H9 (cell line): ENCODE data around the gene G3BP2. TPM values are rescaled to one million over a fixed set of nuclear protein-coding genes. Genes with fewer than 3 reads are reported as not detected.
A peak's percentile ranks its signal among the peaks of the same experiment; 100 is the strongest.

Source experiments
- DNase-seq: peaks from one replicate; pipeline ENCODE4 v3.0.0-alpha.2; 2017
- H2AFZ ChIP-seq: one replicate; pipeline ENCODE4 v1.6.1; 2013; ENCODE audit warnings: mild to moderate bottlenecking, low read length, control low read depth, moderate library complexity
- H2AK5ac ChIP-seq: 2 replicates; pipeline ENCODE4 v1.6.1; 2013; ENCODE audit warnings: low read length, control low read depth, mixed read lengths; ENCODE audit not compliant: insufficient read length
- H2BK120ac ChIP-seq: one replicate; pipeline ENCODE4 v1.6.1; 2013; ENCODE audit warnings: low read depth, mild to moderate bottlenecking, low read length, control low read depth, inconsistent platforms; ENCODE audit not compliant: poor library complexity, severe bottlenecking
- H2BK12ac ChIP-seq: 2 replicates; pipeline ENCODE4 v1.6.1; 2013; ENCODE audit warnings: low read length, control low read depth, mixed read lengths, low read depth; ENCODE audit not compliant: insufficient read length
- H2BK15ac ChIP-seq: 2 replicates; pipeline ENCODE4 v1.6.1; 2013; ENCODE audit warnings: low read depth, low read length, control low read depth
- H2BK20ac ChIP-seq: one replicate; pipeline ENCODE4 v1.6.1; 2013; ENCODE audit warnings: low read depth, mild to moderate bottlenecking, low read length, control low read depth, inconsistent platforms; ENCODE audit not compliant: poor library complexity, severe bottlenecking
- H2BK5ac ChIP-seq: 2 replicates; pipeline ENCODE4 v1.6.1; 2013; ENCODE audit warnings: low read length, control low read depth, mixed read lengths; ENCODE audit not compliant: insufficient read length
- H3K14ac ChIP-seq: 2 replicates; pipeline ENCODE4 v1.6.1; 2013; ENCODE audit warnings: low read length, control low read depth; ENCODE audit not compliant: insufficient read depth
- H3K18ac ChIP-seq: 2 replicates; pipeline ENCODE4 v1.6.1; 2013; ENCODE audit warnings: low read depth, mild to moderate bottlenecking, mixed read lengths, low read length, control low read depth; ENCODE audit not compliant: insufficient read length
- H3K23ac ChIP-seq: 2 replicates; pipeline ENCODE4 v1.6.1; 2013; ENCODE audit warnings: low read length, control low read depth, mixed read lengths, low read depth; ENCODE audit not compliant: insufficient read length
- H3K23me2 ChIP-seq: 2 replicates; pipeline ENCODE4 v1.6.1; 2013; ENCODE audit warnings: low read depth, mild to moderate bottlenecking, mixed read lengths, low read length, control low read depth; ENCODE audit not compliant: insufficient read length, poor library complexity, severe bottlenecking
- H3K27ac ChIP-seq: 2 replicates; pipeline ENCODE4 v1.5.1; 2013; ENCODE audit warnings: low read length, control low read depth, mixed read lengths, low read depth; ENCODE audit not compliant: insufficient read length
- H3K27me3 ChIP-seq: 2 replicates; pipeline ENCODE4 v1.6.1; 2013; ENCODE audit warnings: low read length, control low read depth, inconsistent platforms; ENCODE audit not compliant: insufficient read depth
- H3K4ac ChIP-seq: 2 replicates; pipeline ENCODE4 v1.6.1; 2013; ENCODE audit warnings: low read depth, mild to moderate bottlenecking, control low read depth, inconsistent platforms, low read length, moderate library complexity
- H3K4me1 ChIP-seq: 2 replicates; pipeline ENCODE4 v1.6.1; 2013; ENCODE audit warnings: low read length, control low read depth, inconsistent platforms; ENCODE audit not compliant: insufficient read depth
- H3K4me2 ChIP-seq: 2 replicates; pipeline ENCODE4 v1.6.1; 2013; ENCODE audit warnings: low read length, control low read depth, mixed read lengths; ENCODE audit not compliant: insufficient read length, insufficient read depth
- H3K56ac ChIP-seq: 2 replicates; pipeline ENCODE4 v1.6.1; 2013; ENCODE audit warnings: low read depth, mild to moderate bottlenecking, mixed read lengths, low read length, control low read depth; ENCODE audit not compliant: insufficient read length
- H3K79me1 ChIP-seq: 2 replicates; pipeline ENCODE4 v1.6.1; 2013; ENCODE audit warnings: low read depth, mild to moderate bottlenecking, moderate library complexity, low read length, control low read depth, inconsistent platforms; ENCODE audit not compliant: insufficient read depth, poor library complexity, severe bottlenecking
- H3K79me2 ChIP-seq: 2 replicates; pipeline ENCODE4 v1.6.1; 2013; ENCODE audit warnings: low read length, control low read depth, inconsistent platforms; ENCODE audit not compliant: insufficient read depth
- H3K9ac ChIP-seq: 2 replicates; pipeline ENCODE4 v1.6.1; 2013; ENCODE audit warnings: low read length, control low read depth, mixed read lengths; ENCODE audit not compliant: insufficient read length; ENCODE audit errors: extremely low read depth
- H3K9me3 ChIP-seq: one replicate; pipeline ENCODE4 v1.6.1; 2013; ENCODE audit warnings: low read depth, low read length, inconsistent platforms; ENCODE audit not compliant: control insufficient read depth
- H3T11ph ChIP-seq: one replicate; pipeline ENCODE4 v1.6.1; 2013; ENCODE audit warnings: mild to moderate bottlenecking, low read length, control low read depth, inconsistent platforms
- H4K20me1 ChIP-seq: one replicate; pipeline ENCODE4 v1.6.1; 2013; ENCODE audit not compliant: control insufficient read depth, insufficient read length, insufficient read depth
- H4K5ac ChIP-seq: 2 replicates; pipeline ENCODE4 v1.6.1; 2013; ENCODE audit warnings: low read depth, mild to moderate bottlenecking, mixed read lengths, low read length, control low read depth; ENCODE audit not compliant: insufficient read length
- H4K8ac ChIP-seq: replicated peaks from 2 replicates; pipeline ENCODE4 v1.6.1; 2013; ENCODE audit warnings: low read length, control low read depth, mixed read lengths, low read depth; ENCODE audit not compliant: insufficient read length
- H4K91ac ChIP-seq: 2 replicates; pipeline ENCODE4 v1.6.1; 2013; ENCODE audit warnings: low read depth, mild to moderate bottlenecking, moderate library complexity, mixed read lengths, low read length, control low read depth; ENCODE audit not compliant: insufficient read length
- H3K27ac Mint-ChIP-seq, 3 experiments: 2 replicates in 2 of 3; 3 replicates in 1 of 3; pipeline ENCODE4 v1.8.0; 2020 to 2021; ENCODE audit warnings: mixed read lengths in 3 of 3, mild to moderate bottlenecking in 1 of 3, moderate library complexity in 1 of 3
- H3K27me3 Mint-ChIP-seq: 2 replicates; pipeline ENCODE4 v1.8.0; 2021; ENCODE audit warnings: low read depth, mild to moderate bottlenecking, moderate library complexity, mixed read lengths
- H3K36me3 Mint-ChIP-seq, 3 experiments: 2 replicates in 2 of 3; 3 replicates in 1 of 3; pipeline ENCODE4 v1.8.0; 2020 to 2021; ENCODE audit warnings: low read depth in 3 of 3, mixed read lengths in 3 of 3; ENCODE audit not compliant: insufficient read depth in 1 of 3
- H3K4me1 Mint-ChIP-seq, 2 experiments: 2 replicates each; pipeline ENCODE4 v1.8.0; 2020; ENCODE audit warnings: mixed read lengths in 2 of 2
- H3K4me3 Mint-ChIP-seq, 2 experiments: 2 replicates in 1 of 2; 3 replicates in 1 of 2; pipeline ENCODE4 v1.8.0; 2020 to 2021; ENCODE audit warnings: mild to moderate bottlenecking in 2 of 2, mixed read lengths in 2 of 2, moderate library complexity in 1 of 2
- H3K9me3 Mint-ChIP-seq, 2 experiments: 2 replicates in 1 of 2; 3 replicates in 1 of 2; pipeline ENCODE4 v1.8.0; 2020; ENCODE audit warnings: mild to moderate bottlenecking in 2 of 2, mixed read lengths in 2 of 2, moderate library complexity in 1 of 2
- WGBS: extraction: QIAGEN DNeasy Blood & Tissue Kit; methylation state at CpG from one replicate; pipeline ENCODE4 v1.1.7; 2013; ENCODE audit warnings: missing lambda C conversion rate, low lambda C conversion rate, mixed read lengths; ENCODE audit not compliant: insufficient read length; ENCODE audit errors: extremely low coverage; 5-methylcytosine and 5-hydroxymethylcytosine counted together
- total RNA-seq: library from RNA; stranded (reverse); gene quantifications from 2 replicates; pipeline ENCODE4 v1.2.1, GENCODE V29; 2021
- TF ChIP-seq, protein P1 (sequence below): fragments of 200-600 bp; sonication (generic); conservative IDR thresholded peaks from 3 replicates; pipeline ENCODE4 v1.8.0; 2021; ENCODE audit warnings: antibody characterized with exemption, mild to moderate bottlenecking

G3BP2 gene
- total RNA-seq, 1 experiment from 2014 or later: 405 TPM

DNA sequence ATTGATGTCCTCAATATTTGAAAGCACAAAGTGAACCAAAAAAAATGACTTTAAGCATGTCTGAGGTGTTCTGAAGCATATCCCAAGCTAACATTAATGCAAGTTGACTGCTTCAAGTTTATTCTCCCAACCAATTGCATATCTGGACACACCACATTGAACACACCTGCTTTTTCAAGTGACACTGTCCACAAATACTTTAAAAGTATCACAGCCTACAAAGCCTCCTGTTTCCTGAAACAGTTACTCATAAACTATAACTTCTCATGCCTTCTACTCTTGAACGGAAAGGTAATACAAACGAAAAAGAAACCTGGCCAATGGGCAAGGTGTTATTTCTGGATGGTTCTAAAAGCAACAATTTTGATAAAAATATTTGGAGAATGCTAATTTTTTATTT lies 44.0 kb downstream of the G3BP2 start:
- no peak overlapping the region for H2BK20ac ChIP-seq
- no peak overlapping the region for H4K91ac ChIP-seq
- H3K23me2 ChIP-seq: peaks cover 7% of the 10 kb centered on the region
- no peaks in the 10 kb centered on the region for H3K9me3 Mint-ChIP-seq
- H3K79me1 ChIP-seq: no peaks in the 10 kb centered on the region
- H3K23ac ChIP-seq: no peak overlapping the region
- no peak overlapping the region for H2BK120ac ChIP-seq
- TF ChIP-seq, protein P1, sequence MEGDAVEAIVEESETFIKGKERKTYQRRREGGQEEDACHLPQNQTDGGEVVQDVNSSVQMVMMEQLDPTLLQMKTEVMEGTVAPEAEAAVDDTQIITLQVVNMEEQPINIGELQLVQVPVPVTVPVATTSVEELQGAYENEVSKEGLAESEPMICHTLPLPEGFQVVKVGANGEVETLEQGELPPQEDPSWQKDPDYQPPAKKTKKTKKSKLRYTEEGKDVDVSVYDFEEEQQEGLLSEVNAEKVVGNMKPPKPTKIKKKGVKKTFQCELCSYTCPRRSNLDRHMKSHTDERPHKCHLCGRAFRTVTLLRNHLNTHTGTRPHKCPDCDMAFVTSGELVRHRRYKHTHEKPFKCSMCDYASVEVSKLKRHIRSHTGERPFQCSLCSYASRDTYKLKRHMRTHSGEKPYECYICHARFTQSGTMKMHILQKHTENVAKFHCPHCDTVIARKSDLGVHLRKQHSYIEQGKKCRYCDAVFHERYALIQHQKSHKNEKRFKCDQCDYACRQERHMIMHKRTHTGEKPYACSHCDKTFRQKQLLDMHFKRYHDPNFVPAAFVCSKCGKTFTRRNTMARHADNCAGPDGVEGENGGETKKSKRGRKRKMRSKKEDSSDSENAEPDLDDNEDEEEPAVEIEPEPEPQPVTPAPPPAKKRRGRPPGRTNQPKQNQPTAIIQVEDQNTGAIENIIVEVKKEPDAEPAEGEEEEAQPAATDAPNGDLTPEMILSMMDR: no peak
- no peak overlapping the region for H4K5ac ChIP-seq
- H2AFZ ChIP-seq: no peak overlapping the region
- no peak overlapping the region for H3K9ac ChIP-seq
- no peak overlapping the region for H2BK15ac ChIP-seq
- H3K36me3 Mint-ChIP-seq: no peaks in the 10 kb centered on the region
- no peak overlapping the region for H2BK12ac ChIP-seq
- peaks cover 4 to 5% of the 10 kb centered on the region in 2 experiments for H3K4me1 Mint-ChIP-seq
- H2AK5ac ChIP-seq: no peak overlapping the region
- H3K4me1 ChIP-seq: 0 out of 2 replicates have a peak, but pooled peaks cover 2% of the 10 kb centered on the region
- no peak overlapping the region for H3T11ph ChIP-seq
- WGBS: no CpG with 5 or more reads among the region's 2 CpGs
- no peaks in the 10 kb centered on the region for H3K9me3 ChIP-seq
- no peak overlapping the region for H3K14ac ChIP-seq
- H4K8ac ChIP-seq: no peak overlapping the region
- no peaks in the 10 kb centered on the region for H3K79me2 ChIP-seq
- H3K4me2 ChIP-seq: no peak overlapping the region
- no peak overlapping the region for H3K4ac ChIP-seq
- H3K27ac Mint-ChIP-seq: no peak overlapping the region
- H4K20me1 ChIP-seq: no peaks in the 10 kb centered on the region
- H3K18ac ChIP-seq: no peak overlapping the region
- no peak overlapping the region for H3K27ac ChIP-seq
- no peak overlapping the region for H3K56ac ChIP-seq
- H3K4me3 Mint-ChIP-seq: peak overlapping the region; percentile 18 to 39; a peak in 3 of 5 replicates
- peaks cover 9% of the 10 kb centered on the region for H3K27me3 Mint-ChIP-seq
- no peak overlapping the region for H2BK5ac ChIP-seq
- no peaks in the 10 kb centered on the region for H3K27me3 ChIP-seq
- no peak for DNase-seq
